GM12878 (cell line): Measurements from ENCODE around the gene ISCA2. TPM values are rescaled to one million over a fixed set of nuclear protein-coding genes. Genes with fewer than 3 reads are reported as not detected.

Experiments used
- ATAC-seq: fragments of 200-7000 bp; cut with Tn5 transposase; 3 replicates; pipeline ENCODE4 v1.9.1; 2020; ENCODE audit warnings: mild to moderate bottlenecking, moderate library complexity
- BruUV-seq: library from RNA; stranded (reverse); fragments of 400-500 nt; replicated peaks from 2 replicates; lab custom pipeline; 2021; lab: Mats Ljungman, UMichigan
- CTCF ChIA-PET: fragments of 300-600 bp; sonication (Branson Sonifier 250); formaldehyde crosslinking; extraction: SDS; loops from one replicate; lab custom pipeline; 2021; ENCODE audit warnings: inconsistent platforms; lab: Yijun Ruan, JAX
- POLR2A ChIA-PET: fragments of 350-600 bp; formaldehyde crosslinking; extraction: SDS; loops from one replicate; lab custom pipeline; 2021; ENCODE audit warnings: inconsistent platforms; lab: Charles Lee
- RAD21 ChIA-PET: fragments of 300-600 bp; sonication (Branson Sonifier 250); formaldehyde crosslinking; loops from one replicate; lab custom pipeline; 2023; ENCODE audit warnings: antibody characterized with exemption; ENCODE audit not compliant: unreplicated experiment; lab: Charles Lee
- SMC1A ChIA-PET: fragments of 300-600 bp; sonication (Branson Sonifier 250); formaldehyde crosslinking; loops from one replicate; lab custom pipeline; 2023; ENCODE audit not compliant: unreplicated experiment, uncharacterized antibody; lab: Charles Lee
- DNase-seq: peaks from one replicate; pipeline ENCODE4 v3.0.0-alpha.2; 2011; ENCODE audit warnings: low read depth, low spot score
- FAIRE-seq: peaks from 3 replicates; lab custom pipeline; 2011; peaks lifted over from hg19 to GRCh38; lab: Jason Lieb, UNC
- H2AFZ ChIP-seq: 2 replicates; pipeline ENCODE4 v1.6.0; 2011; ENCODE audit warnings: low read depth, low read length, control low read depth; ENCODE audit not compliant: control insufficient read depth
- H3K27ac ChIP-seq: 2 replicates; pipeline ENCODE4 v1.5.1; 2011; ENCODE audit warnings: control low read depth; ENCODE audit not compliant: control insufficient read depth, insufficient read depth
- H3K27me3 ChIP-seq, 2 experiments: replicated peaks in 1 of 2; 2 replicates each; pipeline versions ENCODE4 v1.6.0 to v1.6.1; 2011; ENCODE audit warnings: low read length in 1 of 2; ENCODE audit not compliant: control insufficient read depth in 2 of 2, insufficient read depth in 2 of 2
- H3K36me3 ChIP-seq, 2 experiments: 2 replicates each; pipeline ENCODE4 v1.5.1; 2011; ENCODE audit warnings: low read length in 1 of 2; ENCODE audit not compliant: control insufficient read depth in 2 of 2, insufficient read depth in 2 of 2
- H3K4me1 ChIP-seq: 2 replicates; pipeline ENCODE4 v1.6.1; 2011; ENCODE audit warnings: mild to moderate bottlenecking, low read length, moderate library complexity, mixed read lengths; ENCODE audit not compliant: control insufficient read depth, insufficient read depth
- H3K4me2 ChIP-seq: 2 replicates; pipeline ENCODE4 v1.6.0; 2011; ENCODE audit warnings: control low read depth; ENCODE audit not compliant: control insufficient read depth, insufficient read depth
- H3K4me3 ChIP-seq: fragments of 200-600 bp; sonication (generic); 2 replicates; pipeline ENCODE4 v1.5.1; 2016
- H3K79me2 ChIP-seq: 2 replicates; pipeline ENCODE4 v1.6.0; 2011; ENCODE audit warnings: low read length; ENCODE audit not compliant: control insufficient read depth, insufficient read depth
- H3K9ac ChIP-seq: 2 replicates; pipeline ENCODE4 v1.8.0; 2011; ENCODE audit warnings: low read length, control low read depth, mixed read lengths; ENCODE audit not compliant: control insufficient read depth, insufficient read depth
- H3K9me3 ChIP-seq: replicated peaks from 3 replicates; pipeline ENCODE4 v1.5.1; 2011; ENCODE audit warnings: mild to moderate bottlenecking, low read length; ENCODE audit not compliant: control insufficient read depth, insufficient read depth
- H4K20me1 ChIP-seq: 2 replicates; pipeline ENCODE4 v1.6.0; 2011; ENCODE audit not compliant: control insufficient read depth, insufficient read depth
- POU2F2 ChIP-seq: IDR thresholded peaks from 3 replicates; pipeline ENCODE4 v1.6.1; 2011; ENCODE audit warnings: low read depth, mild to moderate bottlenecking, low read length, borderline replicate concordance
- SPI1 ChIP-seq: IDR thresholded peaks from 2 replicates; pipeline ENCODE4 v1.6.1; 2011; ENCODE audit warnings: low read depth, mild to moderate bottlenecking, low read length, moderate library complexity, borderline replicate concordance; ENCODE audit not compliant: insufficient read depth
- YY1 ChIP-seq: IDR thresholded peaks from 2 replicates; pipeline ENCODE4 v1.6.1; 2011; ENCODE audit warnings: low read depth, mild to moderate bottlenecking, low read length
- ZBTB4 ChIP-seq: fragments of 450-650 bp; formaldehyde crosslinking; IDR thresholded peaks from 2 replicates; pipeline ENCODE4 v1.4.0; 2022; ENCODE audit warnings: mild to moderate bottlenecking, moderate library complexity
- in situ Hi-C: fragments of 300-500 bp; cut with MboI; formaldehyde crosslinking; loops from 9 replicates; pipeline ENCODE4 v1.14.3; 2018; ENCODE audit warnings: mixed read lengths
- intact Hi-C: fragments of 100-400 bp; cut with micrococcal nuclease; formaldehyde crosslinking; loops from one replicate; pipeline ENCODE4 v1.14.2; 2022; ENCODE audit not compliant: unreplicated experiment
- polyA plus RNA-seq, 11 experiments: library from polyadenylated mRNA; depleted of rRNA in 4 of 11; unstranded in 6 of 11; stranded (reverse) in 5 of 11; fragments of >200 nt; fragmentation: Nextera tagmentation in 4 of 11; fragmentation: Illumina TruSeq in 1 of 11; extraction: Ambion mirVana in 4 of 11; extraction: Trizol in 1 of 11; gene quantifications; 1 replicate in 1 of 11; 2 replicates in 10 of 11; pipeline versions ENCODE4 v1.2.1 to v1.2.3, GENCODE V29; 2011 to 2016; ENCODE audit warnings: inconsistent platforms in 2 of 11, missing spikeins in 2 of 11, low read depth in 1 of 11
- total RNA-seq, 4 experiments: library from RNA; depleted of rRNA in 3 of 4; stranded (reverse); fragments of >200 nt in 3 of 4; fragmentation: Illumina TruSeq in 1 of 4; extraction: Trizol in 1 of 4; gene quantifications; 2 replicates each; pipeline versions ENCODE4 v1.2.1 to v1.2.3, GENCODE V29; 2013 to 2021

The ISCA2 gene
- total and polyA plus RNA-seq, 10 of the 15 experiments (the other 5 are each of a cell fraction or from before 2014, with no cell fraction given): 7.5 to 116 (median 32.5) TPM

- no peak overlapping the region for H3K27ac ChIP-seq
- in situ Hi-C loops (no loop called here), intact Hi-C loops (no loop called here)
- H3K27me3 ChIP-seq: no peaks in the 10 kb centered on the region
- no peak for FAIRE-seq
- H3K4me2 ChIP-seq: no peak overlapping the region
- SMC1A ChIA-PET: interaction anchor here (1.4 to 2.7 kb wide), 4 partner anchors 10 to 125 kb away, joined by 4 to 13 read pairs (median 6); no protein-coding TSS in a partner anchor
- no peak overlapping the region for H3K4me3 ChIP-seq
- TF ChIP-seq YY1 (0 out of 2 replicates have a peak, but pooled peaks have one; percentile 20), POU2F2 (no peak), ZBTB4 (CRISPR knock-in tag) (no peak), SPI1 (peak; percentile 20)
- peaks cover 3% of the 10 kb centered on the region for H3K79me2 ChIP-seq
- RAD21 ChIA-PET: interaction anchor here (0.6 kb wide), 1 partner anchor 117 kb away, joined by 3 read pairs; no protein-coding TSS in a partner anchor
- DNase-seq: no peak
- peaks cover 4% of the 10 kb centered on the region; the same call in 1 of the 2 replicates for H3K4me1 ChIP-seq
- H3K36me3 ChIP-seq: no peaks in the 10 kb centered on the region
- BruUV-seq: no TSS peak
- CTCF ChIA-PET: interaction anchor here (0.9 to 1.9 kb wide), 3 partner anchors 8 to 123 kb away, joined by 3 to 5 read pairs (median 5); no protein-coding TSS in a partner anchor
- ATAC-seq: no peak
- no peak overlapping the region for H3K9ac ChIP-seq
- H3K9me3 ChIP-seq: no peaks in the 10 kb centered on the region
- no peak overlapping the region for H2AFZ ChIP-seq
- POLR2A ChIA-PET: interaction anchor here (0.5 kb wide), 1 partner anchor 720 kb away, joined by 5 read pairs; no protein-coding TSS in a partner anchor
- H4K20me1 ChIP-seq: no peaks in the 10 kb centered on the region
These were observed 4.7 kb upstream of the ISCA2 start for GRCh38 chr14:74488786-74489397.
